Measurements from ENCODE around the gene SKI. TPM values are rescaled to one million over a fixed set of nuclear protein-coding genes. Genes with fewer than 3 reads are reported as not detected.

Gene SKI
- total RNA-seq, 2 experiments from 2014 or later, result 28.3 to 28.9 TPM

- Mint-ChIP-seq H3K9me3 (no peaks in the 10 kb centered on the region), H3K4me3 (peak overlapping the region; percentile 8), H3K4me1 (ENCODE audit: low read depth) (peaks cover 2% of the 10 kb centered on the region), H3K36me3 (no peaks in the 10 kb centered on the region), H3K27ac (no peak overlapping the region), H3K27me3 (no peaks in the 10 kb centered on the region)
- POLR2A ChIA-PET, result interaction anchor here (0.8 kb wide), 1 partner anchor 97 kb away, joined by 3 read pairs; no protein-coding TSS in a partner anchor
- intact Hi-C loops (cut with micrococcal nuclease), result no loop called here
- CTCF ChIA-PET, result interaction anchor here (0.8 to 1.0 kb wide), 3 partner anchors 13 to 169 kb away, joined by 3 to 8 read pairs (median 3); no protein-coding TSS in a partner anchor
- peak; percentile 68 for DNase-seq
These were observed 15.3 kb upstream of the SKI start for GRCh38 chr1:2212532-2213491.

- peaks cover 3% of the 10 kb centered on the region for H3K9me3 Mint-ChIP-seq
- H3K27me3 Mint-ChIP-seq, result no peaks in the 10 kb centered on the region
- POLR2A ChIA-PET, result no interaction called here
- CTCF ChIA-PET, result no interaction called here
- intact Hi-C loops (cut with micrococcal nuclease), result no loop called here
- H3K4me1 Mint-ChIP-seq (ENCODE audit: low read depth), result peaks cover 2% of the 10 kb centered on the region
- H3K36me3 Mint-ChIP-seq, result no peaks in the 10 kb centered on the region
- no peak for DNase-seq
- no peak overlapping the region for H3K27ac Mint-ChIP-seq
- H3K4me3 Mint-ChIP-seq, result no peak overlapping the region
These were observed 14.3 kb upstream of the SKI start for GRCh38 chr1:2213576-2214505.

- Mint-ChIP-seq H3K9me3 (peaks cover 5% of the 10 kb centered on the region), H3K27me3 (no peaks in the 10 kb centered on the region), H3K27ac (no peak overlapping the region), H3K4me1 (ENCODE audit: low read depth) (peaks cover 2% of the 10 kb centered on the region), H3K4me3 (no peak overlapping the region), H3K36me3 (no peaks in the 10 kb centered on the region)
- intact Hi-C loops (cut with micrococcal nuclease), result no loop called here
- ChIA-PET CTCF (no interaction called here), POLR2A (no interaction called here)
- DNase-seq, result no peak
These were observed 13.4 kb upstream of the SKI start for GRCh38 chr1:2214541-2215241.

GRCh38 chr1:2215329-2215728, 12.8 kb upstream of the SKI start:
- POLR2A ChIA-PET, result no interaction called here
- intact Hi-C loops (cut with micrococcal nuclease), result no loop called here
- Mint-ChIP-seq H3K27me3 (no peaks in the 10 kb centered on the region), H3K36me3 (no peaks in the 10 kb centered on the region), H3K4me3 (no peak overlapping the region), H3K4me1 (ENCODE audit: low read depth) (peaks cover 2% of the 10 kb centered on the region), H3K9me3 (peaks cover 5% of the 10 kb centered on the region), H3K27ac (no peak overlapping the region)
- CTCF ChIA-PET, result no interaction called here
- no peak for DNase-seq

GRCh38 chr1:2215909-2216766, 12.0 kb upstream of the SKI start:
- Mint-ChIP-seq H3K4me1 (ENCODE audit: low read depth) (peaks cover 2% of the 10 kb centered on the region), H3K36me3 (no peaks in the 10 kb centered on the region), H3K4me3 (no peak overlapping the region), H3K27me3 (no peaks in the 10 kb centered on the region), H3K27ac (no peak overlapping the region), H3K9me3 (peaks cover 5% of the 10 kb centered on the region)
- POLR2A ChIA-PET, result no interaction called here
- intact Hi-C loops (cut with micrococcal nuclease), result no loop called here
- no peak for DNase-seq
- CTCF ChIA-PET, result no interaction called here

GRCh38 chr1:2216767-2217058, 11.4 kb upstream of the SKI start:
- Mint-ChIP-seq H3K27me3 (no peaks in the 10 kb centered on the region), H3K36me3 (no peaks in the 10 kb centered on the region), H3K27ac (no peak overlapping the region), H3K9me3 (peaks cover 5% of the 10 kb centered on the region), H3K4me3 (no peak overlapping the region), H3K4me1 (ENCODE audit: low read depth) (peaks cover 2% of the 10 kb centered on the region)
- ChIA-PET CTCF (no interaction called here), POLR2A (no interaction called here)
- intact Hi-C loops (cut with micrococcal nuclease), result no loop called here
- DNase-seq, result no peak

GRCh38 chr1:2221271-2221670, 6.8 kb upstream of the SKI start:
- POLR2A ChIA-PET, result no interaction called here
- CTCF ChIA-PET, result interaction anchor here (0.9 kb wide), 1 partner anchor 26 kb away, joined by 3 read pairs; no protein-coding TSS in a partner anchor
- no peak overlapping the region for H3K27ac Mint-ChIP-seq

GRCh38 chr1:2224170-2224584, 3.9 kb upstream of the SKI start:
- intact Hi-C loops (cut with micrococcal nuclease), result no loop called here
- ChIA-PET POLR2A (no interaction called here), CTCF (interaction anchor here (1.1 to 1.2 kb wide), 2 partner anchors 29 to 157 kb away, joined by 3 read pairs; partner anchors contain the start of gene FAAP20)

More at GRCh38 chr1:2221271-2221670, 6.8 kb upstream of the SKI start:
- DNase-seq, result no peak
- Mint-ChIP-seq H3K4me1 (ENCODE audit: low read depth) (peaks cover 4% of the 10 kb centered on the region), H3K36me3 (no peaks in the 10 kb centered on the region), H3K9me3 (peaks cover 5% of the 10 kb centered on the region), H3K4me3 (no peak overlapping the region), H3K27me3 (peaks cover under 1% of the 10 kb centered on the region)
- intact Hi-C loops (cut with micrococcal nuclease), result no loop called here

GRCh38 chr1:2224631-2225428, 3.3 kb upstream of the SKI start:
- ChIA-PET CTCF (interaction anchor here (1.0 to 1.2 kb wide), 3 partner anchors 30 to 157 kb away, joined by 3 to 4 read pairs (median 3); partner anchors contain the start of gene FAAP20), POLR2A (no interaction called here)
- intact Hi-C loops (cut with micrococcal nuclease), result no loop called here

More at GRCh38 chr1:2224170-2224584, 3.9 kb upstream of the SKI start:
- H3K36me3 Mint-ChIP-seq, result peaks cover 3% of the 10 kb centered on the region
- H3K9me3 Mint-ChIP-seq, result no peaks in the 10 kb centered on the region
- H3K27me3 Mint-ChIP-seq, result peaks cover 1% of the 10 kb centered on the region
- H3K4me1 Mint-ChIP-seq (ENCODE audit: low read depth), result peaks cover 4% of the 10 kb centered on the region
- no peak overlapping the region for H3K27ac Mint-ChIP-seq
- DNase-seq, result no peak
- no peak overlapping the region for H3K4me3 Mint-ChIP-seq

GRCh38 chr1:2226525-2227345, 1.4 kb upstream of the SKI start:
- H3K4me1 Mint-ChIP-seq (ENCODE audit: low read depth), result peaks cover 5% of the 10 kb centered on the region
- peak overlapping the region; percentile 62 for H3K4me3 Mint-ChIP-seq
- ChIA-PET POLR2A (interaction anchor here (1.0 to 3.3 kb wide), 3 partner anchors 14 to 64 kb away, joined by 3 to 15 read pairs (median 3); no protein-coding TSS in a partner anchor), CTCF (interaction anchor here (1.0 to 1.2 kb wide), 2 partner anchors 32 to 89 kb away, joined by 3 to 4 read pairs; partner anchors contain the start of gene FAAP20)
- peak overlapping the region; percentile 64 for H3K27ac Mint-ChIP-seq
- H3K9me3 Mint-ChIP-seq, result no peaks in the 10 kb centered on the region
- intact Hi-C loops (cut with micrococcal nuclease), result no loop called here
- peaks cover 25% of the 10 kb centered on the region for H3K36me3 Mint-ChIP-seq
- DNase-seq, result no peak
- H3K27me3 Mint-ChIP-seq, result peaks cover 1% of the 10 kb centered on the region

More at GRCh38 chr1:2224631-2225428, 3.3 kb upstream of the SKI start:
- Mint-ChIP-seq H3K27ac (no peak overlapping the region), H3K4me1 (ENCODE audit: low read depth) (peaks cover 4% of the 10 kb centered on the region), H3K27me3 (peaks cover 1% of the 10 kb centered on the region), H3K9me3 (no peaks in the 10 kb centered on the region), H3K36me3 (peaks cover 9% of the 10 kb centered on the region), H3K4me3 (no peak overlapping the region)
- no peak for DNase-seq
